ENCODE measurements around the gene NUDT17. TPM values are rescaled to one million over a fixed set of nuclear protein-coding genes. Genes with fewer than 3 reads are reported as not detected.

Gene NUDT17
- total RNA-seq, 1 donor from 2014 or later = 3.3 TPM

- H3K27ac Mint-ChIP-seq (ENCODE audit: unreplicated experiment) = no peak overlapping the region
- H3K4me1 ChIP-seq (ENCODE audit: insufficient read depth, low read length) = peaks cover 8% of the 10 kb centered on the region
- no peak overlapping the region for H3K4me2 ChIP-seq (ENCODE audit: low read length)
- no peak overlapping the region for H3K4me3 Mint-ChIP-seq (ENCODE audit: unreplicated experiment)
- peaks cover 91% of the 10 kb centered on the region for H3K79me2 ChIP-seq (ENCODE audit: insufficient read depth, low read length)
- no peak overlapping the region for H2AFZ ChIP-seq (ENCODE audit: low read depth, low read length)
- no peak overlapping the region for H3K27ac ChIP-seq (ENCODE audit: low read depth, low read length)
- no peaks in the 10 kb centered on the region for H3K9me3 ChIP-seq (ENCODE audit: insufficient read depth, low read depth, low read length)
- peaks cover 23% of the 10 kb centered on the region for H3K4me1 Mint-ChIP-seq (ENCODE audit: low read depth, unreplicated experiment)
- no peak for FAIRE-seq
- peaks cover 60% of the 10 kb centered on the region for H4K20me1 ChIP-seq (ENCODE audit: insufficient read depth, low read length)
- H3K27me3 ChIP-seq (ENCODE audit: insufficient read depth, low read length) = no peaks in the 10 kb centered on the region
- no peaks in the 10 kb centered on the region for H3K27me3 Mint-ChIP-seq (ENCODE audit: low read depth, unreplicated experiment)
- H3K36me3 Mint-ChIP-seq (ENCODE audit: low read depth, unreplicated experiment) = peaks cover 21% of the 10 kb centered on the region
- DNase-seq (ENCODE audit: low read depth) = peak; percentile 53
- no peak overlapping the region for H3K9ac ChIP-seq (ENCODE audit: low read length)
- no peak for TF ChIP-seq EZH2 (IDR thresholded peaks at IDR 0.05; ENCODE audit: insufficient read depth, low read length)
- TF ChIP-seq, protein P1, sequence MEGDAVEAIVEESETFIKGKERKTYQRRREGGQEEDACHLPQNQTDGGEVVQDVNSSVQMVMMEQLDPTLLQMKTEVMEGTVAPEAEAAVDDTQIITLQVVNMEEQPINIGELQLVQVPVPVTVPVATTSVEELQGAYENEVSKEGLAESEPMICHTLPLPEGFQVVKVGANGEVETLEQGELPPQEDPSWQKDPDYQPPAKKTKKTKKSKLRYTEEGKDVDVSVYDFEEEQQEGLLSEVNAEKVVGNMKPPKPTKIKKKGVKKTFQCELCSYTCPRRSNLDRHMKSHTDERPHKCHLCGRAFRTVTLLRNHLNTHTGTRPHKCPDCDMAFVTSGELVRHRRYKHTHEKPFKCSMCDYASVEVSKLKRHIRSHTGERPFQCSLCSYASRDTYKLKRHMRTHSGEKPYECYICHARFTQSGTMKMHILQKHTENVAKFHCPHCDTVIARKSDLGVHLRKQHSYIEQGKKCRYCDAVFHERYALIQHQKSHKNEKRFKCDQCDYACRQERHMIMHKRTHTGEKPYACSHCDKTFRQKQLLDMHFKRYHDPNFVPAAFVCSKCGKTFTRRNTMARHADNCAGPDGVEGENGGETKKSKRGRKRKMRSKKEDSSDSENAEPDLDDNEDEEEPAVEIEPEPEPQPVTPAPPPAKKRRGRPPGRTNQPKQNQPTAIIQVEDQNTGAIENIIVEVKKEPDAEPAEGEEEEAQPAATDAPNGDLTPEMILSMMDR (IDR thresholded peaks at IDR 0.05; ENCODE audit: insufficient read depth, low read depth, low read length) = no peak
- no peak overlapping the region for H3K4me3 ChIP-seq (ENCODE audit: insufficient read depth, low read depth, low read length)
- no peaks in the 10 kb centered on the region for H3K36me3 ChIP-seq (ENCODE audit: insufficient read depth, low read length)
- H3K9me3 Mint-ChIP-seq (ENCODE audit: unreplicated experiment) = peaks cover 12% of the 10 kb centered on the region
These were observed 45.6 kb upstream of the NUDT17 start for GRCh38 chr1:145799806-145800205.

DNA sequence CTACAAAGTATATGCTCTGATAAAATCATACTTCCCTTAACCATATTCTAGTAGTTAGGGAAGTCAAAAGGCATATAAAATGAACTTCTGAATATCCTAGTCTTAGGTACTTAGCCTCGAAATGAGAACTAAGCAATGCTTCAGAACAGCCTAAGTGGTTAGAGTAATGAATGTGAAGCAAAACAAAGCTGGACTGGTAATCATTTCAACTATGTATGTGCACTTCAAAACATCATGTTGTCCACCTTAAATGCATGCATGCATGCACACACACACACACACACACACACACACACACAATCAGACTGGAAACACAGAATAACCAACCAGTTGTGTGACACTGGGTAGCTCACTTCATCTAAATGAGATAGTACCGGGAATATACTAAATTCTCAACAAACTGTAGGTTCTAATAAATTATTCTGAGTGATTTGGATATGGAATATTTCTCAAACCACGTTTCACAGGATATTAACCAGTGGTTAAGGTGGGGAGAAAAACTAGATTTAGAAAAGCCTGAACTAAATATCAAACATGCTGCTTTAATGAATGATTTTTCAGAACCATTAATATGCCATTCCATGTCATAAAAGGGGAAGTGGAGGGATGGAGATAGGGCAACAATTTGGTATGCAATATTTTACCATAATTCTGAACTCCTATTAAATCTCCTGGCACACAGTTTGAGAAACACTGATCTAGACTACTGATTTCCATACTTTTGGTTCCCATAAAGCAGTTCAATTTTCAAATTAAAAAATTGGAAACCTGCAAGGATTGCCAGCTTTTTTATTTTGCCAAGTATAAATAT lies 41.0 kb upstream of the NUDT17 start:
- H3K4me1 Mint-ChIP-seq (ENCODE audit: low read depth, unreplicated experiment) = peaks cover 29% of the 10 kb centered on the region
- no peaks in the 10 kb centered on the region for H3K9me3 Mint-ChIP-seq (ENCODE audit: unreplicated experiment)
- H3K4me3 ChIP-seq (ENCODE audit: insufficient read depth, low read depth, low read length) = no peak overlapping the region
- DNase-seq (ENCODE audit: low read depth) = peak; percentile 41
- peaks cover 97% of the 10 kb centered on the region for H3K79me2 ChIP-seq (ENCODE audit: insufficient read depth, low read length)
- FAIRE-seq = peak; percentile 32
- H3K9ac ChIP-seq (ENCODE audit: low read length) = no peak overlapping the region
- no peak overlapping the region for H3K27ac Mint-ChIP-seq (ENCODE audit: unreplicated experiment)
- H3K27ac ChIP-seq (ENCODE audit: low read depth, low read length) = no peak overlapping the region
- peaks cover 8% of the 10 kb centered on the region for H3K4me1 ChIP-seq (ENCODE audit: insufficient read depth, low read length)
- no peaks in the 10 kb centered on the region for H3K27me3 Mint-ChIP-seq (ENCODE audit: low read depth, unreplicated experiment)
- H3K4me2 ChIP-seq (ENCODE audit: low read length) = no peak overlapping the region
- peaks cover 4% of the 10 kb centered on the region for H3K36me3 Mint-ChIP-seq (ENCODE audit: low read depth, unreplicated experiment)
- H3K27me3 ChIP-seq (ENCODE audit: insufficient read depth, low read length) = no peaks in the 10 kb centered on the region
- TF ChIP-seq, protein P1 (IDR thresholded peaks at IDR 0.05; ENCODE audit: insufficient read depth, low read depth, low read length) = no peak
- no peak for TF ChIP-seq EZH2 (IDR thresholded peaks at IDR 0.05; ENCODE audit: insufficient read depth, low read length)
- no peak overlapping the region for H3K4me3 Mint-ChIP-seq (ENCODE audit: unreplicated experiment)
- peaks cover 79% of the 10 kb centered on the region for H4K20me1 ChIP-seq (ENCODE audit: insufficient read depth, low read length)
- H2AFZ ChIP-seq (ENCODE audit: low read depth, low read length) = no peak overlapping the region
- H3K36me3 ChIP-seq (ENCODE audit: insufficient read depth, low read length) = no peaks in the 10 kb centered on the region
- H3K9me3 ChIP-seq (ENCODE audit: insufficient read depth, low read depth, low read length) = no peaks in the 10 kb centered on the region

- Histone ChIP-seq H3K4me3 (ENCODE audit: insufficient read depth, low read depth, low read length) (no peak overlapping the region), H3K9me3 (ENCODE audit: insufficient read depth, low read depth, low read length) (no peaks in the 10 kb centered on the region), H3K27ac (ENCODE audit: low read depth, low read length) (no peak overlapping the region), H3K9ac (ENCODE audit: low read length) (no peak overlapping the region), H3K4me2 (ENCODE audit: low read length) (no peak overlapping the region), H3K36me3 (ENCODE audit: insufficient read depth, low read length) (no peaks in the 10 kb centered on the region), H3K79me2 (ENCODE audit: insufficient read depth, low read length) (peaks cover 91% of the 10 kb centered on the region), H3K27me3 (ENCODE audit: insufficient read depth, low read length) (no peaks in the 10 kb centered on the region), H3K4me1 (ENCODE audit: insufficient read depth, low read length) (peaks cover 8% of the 10 kb centered on the region), H4K20me1 (ENCODE audit: insufficient read depth, low read length) (peaks cover 73% of the 10 kb centered on the region), H2AFZ (ENCODE audit: low read depth, low read length) (no peak overlapping the region)
- no peak overlapping the region for H3K4me3 Mint-ChIP-seq (ENCODE audit: unreplicated experiment)
- DNase-seq (ENCODE audit: low read depth) (no peak), FAIRE-seq (no peak)
- H3K27ac Mint-ChIP-seq (ENCODE audit: unreplicated experiment) = no peak overlapping the region
- no peak for TF ChIP-seq EZH2 (IDR thresholded peaks at IDR 0.05; ENCODE audit: insufficient read depth, low read length)
- TF ChIP-seq, protein P1 (IDR thresholded peaks at IDR 0.05; ENCODE audit: insufficient read depth, low read depth, low read length) = no peak
- H3K36me3 Mint-ChIP-seq (ENCODE audit: low read depth, unreplicated experiment) = peaks cover 1% of the 10 kb centered on the region
- peaks cover 29% of the 10 kb centered on the region for H3K4me1 Mint-ChIP-seq (ENCODE audit: low read depth, unreplicated experiment)
- H3K27me3 Mint-ChIP-seq (ENCODE audit: low read depth, unreplicated experiment) = no peaks in the 10 kb centered on the region
- H3K9me3 Mint-ChIP-seq (ENCODE audit: unreplicated experiment) = no peaks in the 10 kb centered on the region
These were observed 40.4 kb upstream of the NUDT17 start for GRCh38 chr1:145805057-145805456.

Measured in astrocyte (in vitro differentiated cells and primary cell).